CD4-positive, alpha-beta memory T cell (primary cell): Measurements from ENCODE around the gene POLR2M. TPM values are rescaled to one million over a fixed set of nuclear protein-coding genes. Genes with fewer than 3 reads are reported as not detected.

Source experiments
- CTCF ChIA-PET: fragments of 350-600 bp; sonication (Branson Sonifier 250); formaldehyde crosslinking; loops from one replicate; lab custom pipeline; 2021; ENCODE audit warnings: inconsistent platforms; ENCODE audit not compliant: partially characterized antibody; lab: Charles Lee
- POLR2A ChIA-PET: fragments of 350-600 bp; sonication (Branson Sonifier 250); formaldehyde crosslinking; loops from one replicate; lab custom pipeline; 2021; ENCODE audit not compliant: partially characterized antibody; lab: Charles Lee
- DNase-seq, 5 donors: peaks; one replicate each; pipeline versions ENCODE4 v3.0.0 to v3.0.0-alpha.2; 2020 to 2022; ENCODE audit warnings: mixed read lengths in 1 of 5
- H3K27ac ChIP-seq: one replicate; pipeline ENCODE4 v1.7.0; 2013; ENCODE audit warnings: low read depth, low read length
- H3K27me3 ChIP-seq: 2 replicates; pipeline ENCODE4 v1.7.0; 2013; ENCODE audit warnings: mild to moderate bottlenecking, low read length, moderate library complexity; ENCODE audit not compliant: insufficient read depth
- H3K36me3 ChIP-seq: 2 replicates; pipeline ENCODE4 v1.7.0; 2013; ENCODE audit warnings: mild to moderate bottlenecking, low read length, moderate library complexity; ENCODE audit not compliant: insufficient read depth
- H3K4me1 ChIP-seq: 2 replicates; pipeline ENCODE4 v1.7.0; 2013; ENCODE audit warnings: mild to moderate bottlenecking, low read length, moderate library complexity; ENCODE audit not compliant: insufficient read depth
- H3K4me3 ChIP-seq, 2 donors: one replicate each; pipeline ENCODE4 v1.7.0; 2013; ENCODE audit warnings: low read length in 2 of 2, mild to moderate bottlenecking in 1 of 2
- H3K9me3 ChIP-seq, 2 donors: one replicate each; pipeline ENCODE4 v1.7.0; 2013; ENCODE audit warnings: low read length in 2 of 2, control low read depth in 1 of 2; ENCODE audit not compliant: control insufficient read depth in 1 of 2
- H3K27ac Mint-ChIP-seq, 7 donors: one replicate each; pipeline ENCODE4 v1.8.0; 2020 to 2021; ENCODE audit warnings: mixed read lengths in 7 of 7, mild to moderate bottlenecking in 6 of 7, inconsistent platforms in 3 of 7, moderate library complexity in 3 of 7
- H3K27me3 Mint-ChIP-seq, 2 donors: one replicate each; pipeline ENCODE4 v1.8.0; 2020 to 2021; ENCODE audit warnings: mixed read lengths in 2 of 2
- H3K36me3 Mint-ChIP-seq, 2 donors: one replicate each; pipeline ENCODE4 v1.8.0; 2020 to 2021; ENCODE audit warnings: mixed read lengths in 2 of 2, inconsistent platforms in 1 of 2, mild to moderate bottlenecking in 1 of 2
- H3K4me1 Mint-ChIP-seq, 4 donors: one replicate each; pipeline ENCODE4 v1.8.0; 2020 to 2021; ENCODE audit warnings: mixed read lengths in 4 of 4, mild to moderate bottlenecking in 1 of 4
- H3K4me3 Mint-ChIP-seq, 8 donors: one replicate each; pipeline ENCODE4 v1.8.0; 2020 to 2021; ENCODE audit warnings: mixed read lengths in 8 of 8, mild to moderate bottlenecking in 7 of 8, moderate library complexity in 6 of 8, inconsistent platforms in 3 of 8
- H3K9me3 Mint-ChIP-seq, 8 donors: one replicate each; pipeline ENCODE4 v1.8.0; 2020 to 2021; ENCODE audit warnings: mixed read lengths in 8 of 8, mild to moderate bottlenecking in 5 of 8, inconsistent platforms in 3 of 8, moderate library complexity in 1 of 8
- intact Hi-C: fragments of 100-400 bp; cut with micrococcal nuclease; formaldehyde crosslinking; loops from one replicate; pipeline ENCODE4 v1.15.1; 2023
- polyA plus RNA-seq, 2 donors: library from polyadenylated mRNA; unstranded; fragments of 300-500 nt; fragmentation: Illumina TruSeq; gene quantifications; one replicate each; pipeline ENCODE4 v1.2.3, GENCODE V29; 2021
- total RNA-seq, 2 experiments: library from RNA; stranded (reverse); gene quantifications; one replicate each; pipeline ENCODE4 v1.2.3, GENCODE V29; 2021

The POLR2M gene
- total and polyA plus RNA-seq, 4 experiments from 2014 or later = 49.8 to 97.3 (median 78.0) TPM

DNA sequence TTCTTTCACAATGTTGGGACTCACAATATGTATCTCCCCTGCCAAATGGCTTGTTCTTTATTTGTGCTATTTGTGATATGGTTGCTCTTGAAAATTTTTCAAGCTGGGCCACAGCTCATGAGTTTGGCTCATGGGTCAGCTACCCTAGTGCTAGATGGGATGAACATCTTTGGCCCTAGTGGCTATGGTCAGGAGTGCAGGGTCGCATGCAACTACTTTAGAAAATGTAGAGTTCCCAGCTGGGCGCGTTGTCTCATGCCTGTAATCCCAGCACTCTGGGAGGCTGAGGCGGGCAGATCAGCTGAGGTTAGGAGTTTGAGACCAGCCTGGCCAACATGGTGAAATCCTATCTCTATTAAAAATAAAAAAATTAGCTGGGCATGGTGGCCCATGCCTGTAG lies 55.8 kb downstream of the POLR2M start:
- Mint-ChIP-seq H3K4me1 (peaks cover 0 to 3% (median 2%) of the 10 kb centered on the region in 4 donors), H3K27me3 (no peaks in the 10 kb centered on the region)
- CTCF ChIA-PET = interaction anchor here (1.2 kb wide), 1 partner anchor 9 kb away, joined by 3 read pairs; no protein-coding TSS in a partner anchor

DNA sequence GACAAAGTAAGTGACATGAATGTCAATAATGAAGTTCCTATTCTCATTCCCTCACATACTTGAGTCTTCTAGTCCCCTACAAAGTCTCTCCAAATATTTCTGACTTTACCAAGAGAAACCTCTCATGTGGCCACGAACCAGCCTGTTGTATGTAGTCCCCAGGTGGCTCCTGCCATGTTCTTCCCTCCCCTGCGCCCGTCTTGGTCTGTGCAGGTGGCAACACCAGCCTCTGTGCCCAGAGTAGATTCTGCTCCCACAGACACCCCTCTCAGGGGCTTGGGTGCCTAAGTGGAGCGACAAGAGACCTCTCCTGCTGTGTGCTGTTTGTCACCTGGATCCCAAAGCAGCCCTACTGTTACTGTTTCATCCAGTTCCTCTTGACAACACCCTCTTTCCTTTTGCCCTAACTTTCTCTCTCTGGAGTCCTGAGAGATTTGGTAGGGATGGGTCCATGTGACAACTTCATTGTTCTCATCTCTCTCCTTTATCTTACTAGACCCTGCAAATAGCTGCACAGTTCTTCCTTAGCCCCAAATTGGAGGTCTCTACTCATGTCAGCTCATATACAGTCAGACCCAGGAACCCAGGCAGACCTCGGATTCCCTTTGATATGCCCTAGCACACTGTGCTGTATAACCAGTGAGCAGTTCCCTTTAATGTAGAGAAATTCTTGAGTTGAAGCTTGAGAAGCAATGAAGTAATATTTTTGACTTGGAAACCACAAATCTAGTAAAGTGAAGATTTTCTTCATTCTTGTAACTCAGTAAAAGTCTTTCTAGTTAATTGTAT lies 56.9 kb downstream of the POLR2M start:
- H3K9me3 ChIP-seq = no peaks in the 10 kb centered on the region
- DNase-seq = no peak
- peaks cover 0 to 8% of the 10 kb centered on the region in 2 donors for H3K36me3 Mint-ChIP-seq
- no peak overlapping the region for H3K27ac ChIP-seq
- POLR2A ChIA-PET = no interaction called here
- CTCF ChIA-PET = no interaction called here
- no peaks in the 10 kb centered on the region for H3K27me3 ChIP-seq
- no peak overlapping the region for H3K27ac Mint-ChIP-seq
- no peaks in the 10 kb centered on the region for H3K9me3 Mint-ChIP-seq
- peaks cover 7% of the 10 kb centered on the region for H3K4me1 ChIP-seq
- intact Hi-C loops = no loop called here
- no peaks in the 10 kb centered on the region for H3K36me3 ChIP-seq
- no peaks in the 10 kb centered on the region for H3K27me3 Mint-ChIP-seq
- H3K4me3 ChIP-seq = no peak overlapping the region
- H3K4me1 Mint-ChIP-seq = peaks cover 3 to 14% (median 10%) of the 10 kb centered on the region in 4 donors
- no peak overlapping the region for H3K4me3 Mint-ChIP-seq

More for the DNA sequence above, 55.8 kb downstream of the POLR2M start:
- Histone ChIP-seq H3K4me3 (no peak overlapping the region), H3K27ac (no peak overlapping the region), H3K36me3 (no peaks in the 10 kb centered on the region), H3K9me3 (no peaks in the 10 kb centered on the region), H3K27me3 (no peaks in the 10 kb centered on the region), H3K4me1 (no peaks in the 10 kb centered on the region)
- DNase-seq = no peak
- Mint-ChIP-seq H3K36me3 (peaks cover 0 to 10% of the 10 kb centered on the region in 2 donors), H3K9me3 (no peaks in the 10 kb centered on the region), H3K4me3 (no peak overlapping the region), H3K27ac (no peak overlapping the region)
- POLR2A ChIA-PET = no interaction called here
- intact Hi-C loops = no loop called here

Other genes with a start within 250 kb of the POLR2M start
- 1 to 10 TPM; 1.2 to 1.7 TPM for gene MYZAP, start 114.8 kb upstream of the POLR2M start, total RNA-seq
- gene MYZAP, start 114.8 kb upstream of the POLR2M start, polyA plus RNA-seq = under 1 TPM; 0.16 to 0.96 TPM